ENCODE data around the gene ZNF496. TPM values are rescaled to one million over a fixed set of nuclear protein-coding genes. Genes with fewer than 3 reads are reported as not detected.

Gene ZNF496
- total and polyA plus RNA-seq, 9 of the 15 experiments (the other 6 are each of a cell fraction or from before 2014, with no cell fraction given) = 4.3 to 54.0 (median 31.3) TPM

DNA sequence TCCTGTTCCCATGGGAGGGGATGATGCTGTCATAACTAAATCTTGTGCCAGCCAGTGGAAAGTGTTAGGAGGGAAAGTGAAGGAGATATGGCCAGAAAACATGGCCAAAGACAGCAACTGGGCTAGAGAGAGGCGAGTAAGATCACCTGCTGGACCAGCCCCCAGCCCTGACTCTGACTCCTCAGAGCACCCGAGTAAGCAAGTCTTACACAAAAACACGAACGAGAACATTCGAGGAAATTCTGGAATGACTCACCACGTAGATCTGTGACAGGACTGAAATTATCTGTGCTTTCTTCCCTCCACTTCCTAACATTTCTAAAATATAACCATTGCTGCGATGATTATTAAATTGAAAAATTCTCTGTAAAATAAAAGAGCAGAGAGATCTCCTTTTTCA, 9.2 kb downstream of the ZNF496 start:
- TF ChIP-seq, protein P1, sequence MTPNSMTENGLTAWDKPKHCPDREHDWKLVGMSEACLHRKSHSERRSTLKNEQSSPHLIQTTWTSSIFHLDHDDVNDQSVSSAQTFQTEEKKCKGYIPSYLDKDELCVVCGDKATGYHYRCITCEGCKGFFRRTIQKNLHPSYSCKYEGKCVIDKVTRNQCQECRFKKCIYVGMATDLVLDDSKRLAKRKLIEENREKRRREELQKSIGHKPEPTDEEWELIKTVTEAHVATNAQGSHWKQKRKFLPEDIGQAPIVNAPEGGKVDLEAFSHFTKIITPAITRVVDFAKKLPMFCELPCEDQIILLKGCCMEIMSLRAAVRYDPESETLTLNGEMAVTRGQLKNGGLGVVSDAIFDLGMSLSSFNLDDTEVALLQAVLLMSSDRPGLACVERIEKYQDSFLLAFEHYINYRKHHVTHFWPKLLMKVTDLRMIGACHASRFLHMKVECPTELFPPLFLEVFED (CRISPR knock-in tag; conservative IDR thresholded peaks at IDR 0.05) = no peak
- no peak for TF ChIP-seq ZNF124 (CRISPR knock-in tag; IDR thresholded peaks at IDR 0.05)
- no peak for TF ChIP-seq SMARCB1 (IDR thresholded peaks at IDR 0.05; ENCODE audit: insufficient read length, low read depth)
- no peak for TF ChIP-seq ESRRA (IDR thresholded peaks at IDR 0.05; ENCODE audit: borderline replicate concordance, low read depth)
- TF ChIP-seq, protein P2, sequence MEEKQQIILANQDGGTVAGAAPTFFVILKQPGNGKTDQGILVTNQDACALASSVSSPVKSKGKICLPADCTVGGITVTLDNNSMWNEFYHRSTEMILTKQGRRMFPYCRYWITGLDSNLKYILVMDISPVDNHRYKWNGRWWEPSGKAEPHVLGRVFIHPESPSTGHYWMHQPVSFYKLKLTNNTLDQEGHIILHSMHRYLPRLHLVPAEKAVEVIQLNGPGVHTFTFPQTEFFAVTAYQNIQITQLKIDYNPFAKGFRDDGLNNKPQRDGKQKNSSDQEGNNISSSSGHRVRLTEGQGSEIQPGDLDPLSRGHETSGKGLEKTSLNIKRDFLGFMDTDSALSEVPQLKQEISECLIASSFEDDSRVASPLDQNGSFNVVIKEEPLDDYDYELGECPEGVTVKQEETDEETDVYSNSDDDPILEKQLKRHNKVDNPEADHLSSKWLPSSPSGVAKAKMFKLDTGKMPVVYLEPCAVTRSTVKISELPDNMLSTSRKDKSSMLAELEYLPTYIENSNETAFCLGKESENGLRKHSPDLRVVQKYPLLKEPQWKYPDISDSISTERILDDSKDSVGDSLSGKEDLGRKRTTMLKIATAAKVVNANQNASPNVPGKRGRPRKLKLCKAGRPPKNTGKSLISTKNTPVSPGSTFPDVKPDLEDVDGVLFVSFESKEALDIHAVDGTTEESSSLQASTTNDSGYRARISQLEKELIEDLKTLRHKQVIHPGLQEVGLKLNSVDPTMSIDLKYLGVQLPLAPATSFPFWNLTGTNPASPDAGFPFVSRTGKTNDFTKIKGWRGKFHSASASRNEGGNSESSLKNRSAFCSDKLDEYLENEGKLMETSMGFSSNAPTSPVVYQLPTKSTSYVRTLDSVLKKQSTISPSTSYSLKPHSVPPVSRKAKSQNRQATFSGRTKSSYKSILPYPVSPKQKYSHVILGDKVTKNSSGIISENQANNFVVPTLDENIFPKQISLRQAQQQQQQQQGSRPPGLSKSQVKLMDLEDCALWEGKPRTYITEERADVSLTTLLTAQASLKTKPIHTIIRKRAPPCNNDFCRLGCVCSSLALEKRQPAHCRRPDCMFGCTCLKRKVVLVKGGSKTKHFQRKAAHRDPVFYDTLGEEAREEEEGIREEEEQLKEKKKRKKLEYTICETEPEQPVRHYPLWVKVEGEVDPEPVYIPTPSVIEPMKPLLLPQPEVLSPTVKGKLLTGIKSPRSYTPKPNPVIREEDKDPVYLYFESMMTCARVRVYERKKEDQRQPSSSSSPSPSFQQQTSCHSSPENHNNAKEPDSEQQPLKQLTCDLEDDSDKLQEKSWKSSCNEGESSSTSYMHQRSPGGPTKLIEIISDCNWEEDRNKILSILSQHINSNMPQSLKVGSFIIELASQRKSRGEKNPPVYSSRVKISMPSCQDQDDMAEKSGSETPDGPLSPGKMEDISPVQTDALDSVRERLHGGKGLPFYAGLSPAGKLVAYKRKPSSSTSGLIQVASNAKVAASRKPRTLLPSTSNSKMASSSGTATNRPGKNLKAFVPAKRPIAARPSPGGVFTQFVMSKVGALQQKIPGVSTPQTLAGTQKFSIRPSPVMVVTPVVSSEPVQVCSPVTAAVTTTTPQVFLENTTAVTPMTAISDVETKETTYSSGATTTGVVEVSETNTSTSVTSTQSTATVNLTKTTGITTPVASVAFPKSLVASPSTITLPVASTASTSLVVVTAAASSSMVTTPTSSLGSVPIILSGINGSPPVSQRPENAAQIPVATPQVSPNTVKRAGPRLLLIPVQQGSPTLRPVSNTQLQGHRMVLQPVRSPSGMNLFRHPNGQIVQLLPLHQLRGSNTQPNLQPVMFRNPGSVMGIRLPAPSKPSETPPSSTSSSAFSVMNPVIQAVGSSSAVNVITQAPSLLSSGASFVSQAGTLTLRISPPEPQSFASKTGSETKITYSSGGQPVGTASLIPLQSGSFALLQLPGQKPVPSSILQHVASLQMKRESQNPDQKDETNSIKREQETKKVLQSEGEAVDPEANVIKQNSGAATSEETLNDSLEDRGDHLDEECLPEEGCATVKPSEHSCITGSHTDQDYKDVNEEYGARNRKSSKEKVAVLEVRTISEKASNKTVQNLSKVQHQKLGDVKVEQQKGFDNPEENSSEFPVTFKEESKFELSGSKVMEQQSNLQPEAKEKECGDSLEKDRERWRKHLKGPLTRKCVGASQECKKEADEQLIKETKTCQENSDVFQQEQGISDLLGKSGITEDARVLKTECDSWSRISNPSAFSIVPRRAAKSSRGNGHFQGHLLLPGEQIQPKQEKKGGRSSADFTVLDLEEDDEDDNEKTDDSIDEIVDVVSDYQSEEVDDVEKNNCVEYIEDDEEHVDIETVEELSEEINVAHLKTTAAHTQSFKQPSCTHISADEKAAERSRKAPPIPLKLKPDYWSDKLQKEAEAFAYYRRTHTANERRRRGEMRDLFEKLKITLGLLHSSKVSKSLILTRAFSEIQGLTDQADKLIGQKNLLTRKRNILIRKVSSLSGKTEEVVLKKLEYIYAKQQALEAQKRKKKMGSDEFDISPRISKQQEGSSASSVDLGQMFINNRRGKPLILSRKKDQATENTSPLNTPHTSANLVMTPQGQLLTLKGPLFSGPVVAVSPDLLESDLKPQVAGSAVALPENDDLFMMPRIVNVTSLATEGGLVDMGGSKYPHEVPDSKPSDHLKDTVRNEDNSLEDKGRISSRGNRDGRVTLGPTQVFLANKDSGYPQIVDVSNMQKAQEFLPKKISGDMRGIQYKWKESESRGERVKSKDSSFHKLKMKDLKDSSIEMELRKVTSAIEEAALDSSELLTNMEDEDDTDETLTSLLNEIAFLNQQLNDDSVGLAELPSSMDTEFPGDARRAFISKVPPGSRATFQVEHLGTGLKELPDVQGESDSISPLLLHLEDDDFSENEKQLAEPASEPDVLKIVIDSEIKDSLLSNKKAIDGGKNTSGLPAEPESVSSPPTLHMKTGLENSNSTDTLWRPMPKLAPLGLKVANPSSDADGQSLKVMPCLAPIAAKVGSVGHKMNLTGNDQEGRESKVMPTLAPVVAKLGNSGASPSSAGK (IDR thresholded peaks at IDR 0.05) = no peak
- TF ChIP-seq, protein P3, sequence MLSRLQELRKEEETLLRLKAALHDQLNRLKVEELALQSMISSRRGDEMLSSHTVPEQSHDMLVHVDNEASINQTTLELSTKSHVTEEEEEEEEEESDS (CRISPR knock-in tag; IDR thresholded peaks at IDR 0.05) = no peak
- no peak for TF ChIP-seq EP300 (IDR thresholded peaks at IDR 0.05; ENCODE audit: low read length)
- TF ChIP-seq RAD51 (IDR thresholded peaks at IDR 0.05; ENCODE audit: borderline replicate concordance, low read depth) = no peak
- TF ChIP-seq ZNF263 (CRISPR knock-in tag; IDR thresholded peaks at IDR 0.05; ENCODE audit: borderline replicate concordance) = no peak
- ATAC-seq (no peak), FAIRE-seq (no peak), DNase-seq (ENCODE audit: extremely low read depth in 1 of 4, low spot score in 3 of 4) (no peak)
- Histone ChIP-seq H3K4me2 (ENCODE audit: insufficient read depth, low read length) (no peak overlapping the region), H3K9ac (ENCODE audit: insufficient read depth in 1 of 2, low read depth in 2 of 2, low read length in 2 of 2) (no peak overlapping the region), H3K9me1 (ENCODE audit: control insufficient read depth, insufficient read depth, low read length) (no peaks in the 10 kb centered on the region), H3K36me3 (ENCODE audit: control insufficient read depth, insufficient read depth, low read length) (peaks cover 94% of the 10 kb centered on the region), H4K20me1 (replicated peaks; ENCODE audit: control insufficient read depth, insufficient read depth, low read length) (no peaks in the 10 kb centered on the region), H3K27me3 (ENCODE audit: control insufficient read depth in 2 of 2, insufficient read depth in 2 of 2, low read length in 2 of 2) (no peaks in the 10 kb centered on the region), H2AFZ (ENCODE audit: low read depth, low read length) (no peak overlapping the region), H3K4me3 (no peak overlapping the region), H3K27ac (ENCODE audit: extremely low read depth, low read depth, low read length) (no peak overlapping the region), H3K79me2 (ENCODE audit: control insufficient read depth, insufficient read depth, low read length) (no peaks in the 10 kb centered on the region; the same call in 2 of the 3 replicates), H3K4me1 (replicated peaks in 1 of 2; ENCODE audit: control insufficient read depth in 2 of 2, insufficient read depth in 2 of 2, low read length in 2 of 2) (no peaks in the 10 kb centered on the region), H3K9me3 (replicated peaks; ENCODE audit: control insufficient read depth, insufficient read depth, low read depth, low read length) (no peaks in the 10 kb centered on the region)
- in situ Hi-C loops (cut with MboI) = no loop called here
- CTCF ChIA-PET (ENCODE audit: low intra/inter-chr PET ratio) = no interaction called here
- 82% methylated on average over 7 of the region's 7 CpGs for WGBS (ENCODE audit: insufficient coverage, low coverage, missing lambda C conversion rate)
- BruUV-seq (replicated peaks) = no TSS peak
- POLR2A ChIA-PET = interaction anchor here (1.1 kb wide), 1 partner anchor 9 kb away, joined by 5 read pairs; no protein-coding TSS in a partner anchor
- intact Hi-C loops (cut with micrococcal nuclease) = no loop called here
